HCT116 (cell line): Measurements from ENCODE around the gene CCDC92. TPM values are rescaled to one million over a fixed set of nuclear protein-coding genes. Genes with fewer than 3 reads are reported as not detected.

Experiments used
- ATAC-seq: fragments of 200-7000 bp; cut with Tn5 transposase; 2 replicates; pipeline ENCODE4 v1.9.1; 2020; ENCODE audit warnings: mild to moderate bottlenecking, moderate library complexity
- BruUV-seq: library from RNA; stranded (reverse); fragments of 400-500 nt; replicated peaks from 2 replicates; lab custom pipeline; 2021; lab: Mats Ljungman, UMichigan
- CTCF ChIA-PET: fragments of 300-600 bp; sonication (Branson Sonifier 250); formaldehyde crosslinking; loops from one replicate; lab custom pipeline; 2021; ENCODE audit warnings: antibody characterized with exemption; lab: Charles Lee
- POLR2A ChIA-PET: fragments of 300-600, 350-600 bp; sonication (Branson Sonifier 250); formaldehyde crosslinking; loops from one replicate; lab custom pipeline; 2021; ENCODE audit warnings: antibody characterized with exemption; lab: Charles Lee
- RAD21 ChIA-PET, 2 experiments: fragments of 300-600 bp; sonication (Branson Sonifier 250); formaldehyde crosslinking; loops; one replicate each; lab custom pipeline; 2023; ENCODE audit warnings: low total read pairs in 2 of 2; ENCODE audit not compliant: uncharacterized antibody in 2 of 2, unreplicated experiment in 2 of 2, low non-redundant PET in 1 of 2; lab: Charles Lee
- DNase-seq: peaks from one replicate; pipeline ENCODE4 v3.0.0-alpha.2; 2010; ENCODE audit warnings: low read depth, low spot score
- H2AFZ ChIP-seq: fragments of 200-600 bp; shearing (Covaris generic), sonication (generic); 2 replicates; pipeline ENCODE4 v1.6.1; 2017; ENCODE audit warnings: low read depth, mixed run types, mixed read lengths, antibody characterized with exemption, low read length; ENCODE audit not compliant: poor library complexity, severe bottlenecking
- H3K27ac ChIP-seq: 2 replicates; pipeline ENCODE4 v1.5.1; 2012; ENCODE audit warnings: low read depth, low read length
- H3K27me3 ChIP-seq: fragments of 200-600 bp; sonication (generic); 2 replicates; pipeline ENCODE4 v1.6.1; 2016; ENCODE audit warnings: mixed run types, low read length, mixed read lengths; ENCODE audit not compliant: insufficient read depth
- H3K36me3 ChIP-seq, 2 experiments: fragments of 200-500 bp in 1 of 2; fragments of 200-600 bp in 1 of 2; sonication (Bioruptor generic) in 1 of 2; sonication (generic) in 1 of 2; 2 replicates each; pipeline versions ENCODE4 v1.5.1 to v1.6.1; 2014 to 2016; ENCODE audit warnings: low read length in 2 of 2, inconsistent platforms in 1 of 2, mixed read lengths in 1 of 2, mixed run types in 1 of 2; ENCODE audit not compliant: insufficient read depth in 2 of 2, control insufficient read depth in 1 of 2
- H3K4me1 ChIP-seq, 2 experiments: fragments of 200-600 bp in 1 of 2; sonication (generic) in 1 of 2; 2 replicates each; pipeline versions ENCODE4 v1.5.1 to v1.6.1; 2012 to 2017; ENCODE audit warnings: low read length in 2 of 2, inconsistent platforms in 1 of 2, mild to moderate bottlenecking in 1 of 2, mixed read lengths in 1 of 2, mixed run types in 1 of 2, moderate library complexity in 1 of 2; ENCODE audit not compliant: insufficient read depth in 2 of 2, control insufficient read depth in 1 of 2
- H3K4me2 ChIP-seq: fragments of 200-600 bp; sonication (generic); 2 replicates; pipeline ENCODE4 v1.6.1; 2017; ENCODE audit warnings: mixed run types, low read length, mixed read lengths
- H3K4me3 ChIP-seq, 2 experiments: fragments of 200-600 bp in 1 of 2; sonication (generic) in 1 of 2; replicated peaks in 1 of 2; 2 replicates each; pipeline ENCODE4 v1.5.1; 2011 to 2016; ENCODE audit warnings: low read length in 2 of 2, control low read depth in 1 of 2, low read depth in 1 of 2, mild to moderate bottlenecking in 1 of 2, mixed read lengths in 1 of 2, mixed run types in 1 of 2
- H3K79me2 ChIP-seq: fragments of 200-600 bp; sonication (generic); 2 replicates; pipeline ENCODE4 v1.6.1; 2017; ENCODE audit warnings: mild to moderate bottlenecking, mixed run types, low read length, moderate library complexity, mixed read lengths; ENCODE audit not compliant: insufficient read depth
- H3K9ac ChIP-seq: fragments of 200-600 bp; sonication (generic); 2 replicates; pipeline ENCODE4 v1.6.1; 2016; ENCODE audit warnings: low read length, mixed read lengths
- H3K9me2 ChIP-seq: fragments of 200-600 bp; sonication (generic), shearing (Covaris generic); 2 replicates; pipeline ENCODE4 v1.6.1; 2017; ENCODE audit warnings: mixed run types, mild to moderate bottlenecking, moderate library complexity; ENCODE audit not compliant: insufficient read depth
- H3K9me3 ChIP-seq, 2 experiments: fragments of 200-500 bp in 1 of 2; fragments of 200-600 bp in 1 of 2; sonication (Bioruptor generic) in 1 of 2; sonication (generic) in 1 of 2; 2 replicates each; pipeline ENCODE4 v1.6.1; 2014 to 2017; ENCODE audit warnings: low read length in 2 of 2, mixed read lengths in 2 of 2, inconsistent platforms in 1 of 2, low read depth in 1 of 2, mild to moderate bottlenecking in 1 of 2, mixed run types in 1 of 2, moderate library complexity in 1 of 2; ENCODE audit not compliant: control insufficient read depth in 1 of 2, insufficient read depth in 1 of 2
- H4K20me1 ChIP-seq: fragments of 200-600 bp; sonication (generic), shearing (Covaris generic); 2 replicates; pipeline ENCODE4 v1.6.1; 2017; ENCODE audit warnings: mixed run types, mild to moderate bottlenecking, moderate library complexity; ENCODE audit not compliant: insufficient read depth
- CBX3 ChIP-seq: IDR thresholded peaks from 2 replicates; pipeline ENCODE4 v1.6.1; 2012; ENCODE audit warnings: low read depth
- CEBPB ChIP-seq: IDR thresholded peaks from 2 replicates; pipeline ENCODE4 v1.6.1; 2012; ENCODE audit warnings: low read depth
- EGR1 ChIP-seq: IDR thresholded peaks from 2 replicates; pipeline ENCODE4 v1.6.1; 2012; ENCODE audit warnings: low read depth
- ELF1 ChIP-seq: IDR thresholded peaks from 2 replicates; pipeline ENCODE4 v1.6.1; 2012; ENCODE audit warnings: low read depth, borderline replicate concordance
- EZH2 ChIP-seq: fragments of 200-600 bp; sonication (generic); IDR thresholded peaks from 2 replicates; pipeline ENCODE4 v1.6.1; 2017; ENCODE audit warnings: antibody characterized with exemption, mixed run types
- EZH2phosphoT487 ChIP-seq: fragments of 200-600 bp; IDR thresholded peaks from 2 replicates; pipeline ENCODE4 v1.6.1; 2018; ENCODE audit warnings: antibody characterized with exemption, borderline replicate concordance
- JUND ChIP-seq: IDR thresholded peaks from 2 replicates; pipeline ENCODE4 v1.6.1; 2012
- POLR2AphosphoS5 ChIP-seq: IDR thresholded peaks from 2 replicates; pipeline ENCODE4 v1.6.1; 2011; ENCODE audit warnings: mild to moderate bottlenecking, low read depth, low read length, moderate library complexity
- SIN3A ChIP-seq: IDR thresholded peaks from 2 replicates; pipeline ENCODE4 v1.6.1; 2012; ENCODE audit warnings: low read depth
- SRF ChIP-seq: IDR thresholded peaks from 2 replicates; pipeline ENCODE4 v1.6.1; 2012; ENCODE audit warnings: low read depth
- TCF7L2 ChIP-seq: IDR thresholded peaks from 2 replicates; pipeline ENCODE4 v1.7.0; 2011; ENCODE audit warnings: borderline replicate concordance, inconsistent platforms; ENCODE audit not compliant: insufficient read depth, insufficient read length; ENCODE audit errors: extremely low read depth
- YY1 ChIP-seq: IDR thresholded peaks from 2 replicates; pipeline ENCODE4 v1.6.1; 2011; ENCODE audit warnings: low read length, low read depth, moderate library complexity, mild to moderate bottlenecking; ENCODE audit not compliant: insufficient replicate concordance; ENCODE audit errors: extremely low read depth
- ZFX ChIP-seq: fragments of 450-650 bp; IDR thresholded peaks from 2 replicates; pipeline ENCODE4 v1.6.1; 2017
- ZNF274 ChIP-seq: fragments of 200-500 bp; sonication (Bioruptor generic); IDR thresholded peaks from 2 replicates; pipeline ENCODE4 v1.6.1; 2014; ENCODE audit warnings: mild to moderate bottlenecking, low read depth, low read length, inconsistent platforms
- intact Hi-C: fragments of 100-400 bp; cut with micrococcal nuclease; formaldehyde crosslinking; loops from 2 replicates; pipeline ENCODE4 v1.10.0; 2022
- total RNA-seq: library from RNA; stranded (reverse); gene quantifications from one replicate; pipeline ENCODE4 v1.2.1, GENCODE V29; 2021; ENCODE audit not compliant: unreplicated experiment
- TF ChIP-seq, protein P1 (sequence below), 3 experiments: fragments of 200-600 bp in 1 of 3; sonication (generic) in 1 of 3; IDR thresholded peaks in 2 of 3; conservative IDR thresholded peaks in 1 of 3; 2 replicates each; pipeline ENCODE4 v1.5.1; 2012 to 2017; ENCODE audit warnings: low read depth in 2 of 3, low read length in 2 of 3, antibody characterized with exemption in 1 of 3, borderline replicate concordance in 1 of 3, control low read depth in 1 of 3, mild to moderate bottlenecking in 1 of 3, mixed read lengths in 1 of 3, mixed run types in 1 of 3, moderate library complexity in 1 of 3; ENCODE audit not compliant: insufficient read depth in 1 of 3
- TF ChIP-seq, protein P2 (sequence below): IDR thresholded peaks from 2 replicates; pipeline ENCODE4 v1.6.1; 2012
- TF ChIP-seq, protein P3 (sequence below): IDR thresholded peaks from 2 replicates; pipeline ENCODE4 v1.6.1; 2012
- TF ChIP-seq, protein P4 (sequence below): IDR thresholded peaks from 2 replicates; pipeline ENCODE4 v1.6.1; 2011; ENCODE audit warnings: mild to moderate bottlenecking, low read length, moderate library complexity; ENCODE audit not compliant: insufficient replicate concordance; ENCODE audit errors: extremely low read depth

CCDC92 gene
- total RNA-seq, 1 experiment from 2014 or later, result 9.7 TPM

DNA sequence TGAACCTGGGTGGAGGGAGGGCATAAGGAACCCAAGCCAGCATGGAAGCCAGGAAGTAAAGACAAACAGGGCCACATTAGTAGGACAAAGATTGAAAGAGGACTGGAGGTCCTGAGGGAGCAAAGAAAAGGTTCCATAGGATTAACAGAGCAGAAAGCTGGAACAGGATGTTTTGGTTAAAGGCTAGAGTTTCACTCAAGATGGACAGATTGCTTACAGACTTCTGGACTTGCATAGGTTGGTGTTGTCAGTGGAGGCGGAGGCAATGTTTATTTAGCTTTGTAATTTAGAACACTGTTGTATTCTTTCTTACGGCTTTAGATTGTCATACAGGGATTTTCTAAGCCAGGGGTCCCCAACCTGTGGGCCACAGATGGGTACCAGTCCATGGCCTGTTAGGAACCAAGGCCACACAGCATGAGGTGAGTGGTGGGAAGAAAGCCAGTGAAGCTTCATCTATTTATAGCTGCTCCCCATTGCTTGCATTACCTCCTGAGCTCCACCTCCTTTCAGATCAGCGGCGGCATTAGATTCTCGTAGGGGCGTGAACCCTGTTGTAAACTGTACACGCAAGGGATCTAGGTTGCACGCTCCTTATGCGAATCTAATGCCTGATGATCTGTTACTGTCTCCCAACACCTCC lies 31.7 kb upstream of the CCDC92 start:
- Histone ChIP-seq H2AFZ (no peak overlapping the region), H3K4me1 (no peaks in the 10 kb centered on the region)
- CTCF ChIA-PET, result no interaction called here
- ATAC-seq, result no peak
- TF ChIP-seq EZH2 (no peak), SRF (no peak), EGR1 (no peak), SIN3A (no peak), ZNF274 (no peak), POLR2AphosphoS5 (no peak), ZFX (no peak), TCF7L2 (no peak), JUND (no peak), EZH2phosphoT487 (no peak), CBX3 (no peak), CEBPB (no peak), YY1 (no peak), ELF1 (no peak)
- TF ChIP-seq, protein P1, sequence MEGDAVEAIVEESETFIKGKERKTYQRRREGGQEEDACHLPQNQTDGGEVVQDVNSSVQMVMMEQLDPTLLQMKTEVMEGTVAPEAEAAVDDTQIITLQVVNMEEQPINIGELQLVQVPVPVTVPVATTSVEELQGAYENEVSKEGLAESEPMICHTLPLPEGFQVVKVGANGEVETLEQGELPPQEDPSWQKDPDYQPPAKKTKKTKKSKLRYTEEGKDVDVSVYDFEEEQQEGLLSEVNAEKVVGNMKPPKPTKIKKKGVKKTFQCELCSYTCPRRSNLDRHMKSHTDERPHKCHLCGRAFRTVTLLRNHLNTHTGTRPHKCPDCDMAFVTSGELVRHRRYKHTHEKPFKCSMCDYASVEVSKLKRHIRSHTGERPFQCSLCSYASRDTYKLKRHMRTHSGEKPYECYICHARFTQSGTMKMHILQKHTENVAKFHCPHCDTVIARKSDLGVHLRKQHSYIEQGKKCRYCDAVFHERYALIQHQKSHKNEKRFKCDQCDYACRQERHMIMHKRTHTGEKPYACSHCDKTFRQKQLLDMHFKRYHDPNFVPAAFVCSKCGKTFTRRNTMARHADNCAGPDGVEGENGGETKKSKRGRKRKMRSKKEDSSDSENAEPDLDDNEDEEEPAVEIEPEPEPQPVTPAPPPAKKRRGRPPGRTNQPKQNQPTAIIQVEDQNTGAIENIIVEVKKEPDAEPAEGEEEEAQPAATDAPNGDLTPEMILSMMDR (IDR thresholded peaks at IDR 0.05 in 2 of 3, conservative IDR thresholded peaks at IDR 0.05 in 1 of 3; ENCODE audit: borderline replicate concordance in 1 of 3, insufficient read depth in 1 of 3, low read depth in 2 of 3, low read length in 2 of 3), result no peak
- TF ChIP-seq, protein P2, sequence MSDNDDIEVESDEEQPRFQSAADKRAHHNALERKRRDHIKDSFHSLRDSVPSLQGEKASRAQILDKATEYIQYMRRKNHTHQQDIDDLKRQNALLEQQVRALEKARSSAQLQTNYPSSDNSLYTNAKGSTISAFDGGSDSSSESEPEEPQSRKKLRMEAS, result no peak
- TF ChIP-seq, protein P3, sequence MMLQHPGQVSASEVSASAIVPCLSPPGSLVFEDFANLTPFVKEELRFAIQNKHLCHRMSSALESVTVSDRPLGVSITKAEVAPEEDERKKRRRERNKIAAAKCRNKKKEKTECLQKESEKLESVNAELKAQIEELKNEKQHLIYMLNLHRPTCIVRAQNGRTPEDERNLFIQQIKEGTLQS, result no peak
- TF ChIP-seq, protein P4, sequence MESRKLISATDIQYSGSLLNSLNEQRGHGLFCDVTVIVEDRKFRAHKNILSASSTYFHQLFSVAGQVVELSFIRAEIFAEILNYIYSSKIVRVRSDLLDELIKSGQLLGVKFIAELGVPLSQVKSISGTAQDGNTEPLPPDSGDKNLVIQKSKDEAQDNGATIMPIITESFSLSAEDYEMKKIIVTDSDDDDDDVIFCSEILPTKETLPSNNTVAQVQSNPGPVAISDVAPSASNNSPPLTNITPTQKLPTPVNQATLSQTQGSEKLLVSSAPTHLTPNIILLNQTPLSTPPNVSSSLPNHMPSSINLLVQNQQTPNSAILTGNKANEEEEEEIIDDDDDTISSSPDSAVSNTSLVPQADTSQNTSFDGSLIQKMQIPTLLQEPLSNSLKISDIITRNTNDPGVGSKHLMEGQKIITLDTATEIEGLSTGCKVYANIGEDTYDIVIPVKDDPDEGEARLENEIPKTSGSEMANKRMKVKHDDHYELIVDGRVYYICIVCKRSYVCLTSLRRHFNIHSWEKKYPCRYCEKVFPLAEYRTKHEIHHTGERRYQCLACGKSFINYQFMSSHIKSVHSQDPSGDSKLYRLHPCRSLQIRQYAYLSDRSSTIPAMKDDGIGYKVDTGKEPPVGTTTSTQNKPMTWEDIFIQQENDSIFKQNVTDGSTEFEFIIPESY, result no peak
- TF ChIP-seq, all 23 proteins: peak for 0
- Histone ChIP-seq H3K9me2 (no peaks in the 10 kb centered on the region), H3K79me2 (peaks cover 48% of the 10 kb centered on the region), H3K4me2 (no peak overlapping the region), H3K9me3 (no peaks in the 10 kb centered on the region), H3K27me3 (no peaks in the 10 kb centered on the region), H4K20me1 (peaks cover 8% of the 10 kb centered on the region; the same call in 1 of the 2 replicates), H3K27ac (no peak overlapping the region), H3K4me3 (no peak overlapping the region), H3K36me3 (peaks cover 0 to 9% of the 10 kb centered on the region in 2 experiments; a peak in 3 of 4 replicates), H3K9ac (no peak overlapping the region)
- no TSS peak for BruUV-seq
- ChIA-PET RAD21 (no interaction called here), POLR2A (no interaction called here)
- intact Hi-C loops, result no loop called here
- no peak for DNase-seq
